Activated T-cell treated with anti-CD3 and anti-CD28 coated beads, Interleukin-2, amount 50 U/mL, for 72 hours (primary cell): Measurements from ENCODE around the gene SCLT1. TPM values are rescaled to one million over a fixed set of nuclear protein-coding genes. Genes with fewer than 3 reads are reported as not detected.

Experiments used
- ATAC-seq, 2 donors: fragments of 150-1000 bp; cut with Tn5 transposase; replicated peaks in 1 of 2; 2 replicates each; pipeline ENCODE4 v1.10.0; 2021; ENCODE audit warnings: moderate library complexity in 2 of 2, mild to moderate bottlenecking in 1 of 2
- DNase-seq, 2 donors: peaks; one replicate each; pipeline ENCODE4 v3.0.0; 2021 to 2022; ENCODE audit warnings: mixed read lengths in 1 of 2
- H3K27ac Mint-ChIP-seq: one replicate; pipeline ENCODE4 v1.8.0; 2022; ENCODE audit warnings: mild to moderate bottlenecking, moderate library complexity, mixed read lengths
- H3K27me3 Mint-ChIP-seq: one replicate; pipeline ENCODE4 v1.8.0; 2022; ENCODE audit warnings: low read depth, mixed read lengths
- H3K36me3 Mint-ChIP-seq, 2 donors: one replicate each; pipeline ENCODE4 v1.8.0; 2022; ENCODE audit warnings: mixed read lengths in 2 of 2, mild to moderate bottlenecking in 1 of 2; ENCODE audit not compliant: insufficient read depth in 2 of 2
- H3K4me1 Mint-ChIP-seq: one replicate; pipeline ENCODE4 v1.8.0; 2022; ENCODE audit warnings: low read depth, mixed read lengths
- H3K4me3 Mint-ChIP-seq, 2 donors: one replicate each; pipeline ENCODE4 v1.8.0; 2022; ENCODE audit warnings: mild to moderate bottlenecking in 2 of 2, mixed read lengths in 2 of 2, moderate library complexity in 2 of 2
- H3K9me3 Mint-ChIP-seq, 2 donors: one replicate each; pipeline ENCODE4 v1.8.0; 2022; ENCODE audit warnings: mixed read lengths in 2 of 2
- total RNA-seq, 2 donors: library from RNA; stranded (reverse); gene quantifications; one replicate each; pipeline ENCODE4 v1.2.3, GENCODE V29; 2022

Gene SCLT1
- total RNA-seq, 2 donors from 2014 or later = 24.5 to 25.6 TPM

GRCh38 chr4:128837198-128837597, 256.1 kb downstream of the SCLT1 start:
- DNase-seq (no peak), ATAC-seq (no peak)
- peaks cover 39% of the 10 kb centered on the region for H3K4me1 Mint-ChIP-seq
- H3K36me3 Mint-ChIP-seq = peaks cover 2 to 16% of the 10 kb centered on the region in 2 donors
- no peaks in the 10 kb centered on the region for H3K9me3 Mint-ChIP-seq
- peak overlapping the region; percentile 1 for H3K27ac Mint-ChIP-seq
- no peak overlapping the region for H3K4me3 Mint-ChIP-seq
- H3K27me3 Mint-ChIP-seq = no peaks in the 10 kb centered on the region

- H3K4me3 Mint-ChIP-seq = no peak overlapping the region
- ATAC-seq = no peak
Observed at GRCh38 chr4:128835498-128836222, 257.7 kb downstream of the SCLT1 start.

More at GRCh38 chr4:128835498-128836222, 257.7 kb downstream of the SCLT1 start:
- peaks cover 49% of the 10 kb centered on the region for H3K4me1 Mint-ChIP-seq
- H3K36me3 Mint-ChIP-seq = peaks cover 1 to 15% of the 10 kb centered on the region in 2 donors
- no peak overlapping the region for H3K27ac Mint-ChIP-seq
- no peak for DNase-seq
- H3K9me3 Mint-ChIP-seq = no peaks in the 10 kb centered on the region
- H3K27me3 Mint-ChIP-seq = no peaks in the 10 kb centered on the region

Other genes with a start within 250 kb of the SCLT1 start
- gene C4orf33, start 2.6 kb upstream of the SCLT1 start, total RNA-seq = 10 to 100 TPM; 22.1 to 26.8 TPM